ENCODE results near the gene AIRE.
A peak's percentile ranks its signal among the peaks of the same experiment; 100 is the strongest.
"Not testable (repeated sequence)": the region's sequence is repeated elsewhere in the genome, so short reads cannot be mapped to it uniquely, and the experiment has no call there.

Gene AIRE

DNA sequence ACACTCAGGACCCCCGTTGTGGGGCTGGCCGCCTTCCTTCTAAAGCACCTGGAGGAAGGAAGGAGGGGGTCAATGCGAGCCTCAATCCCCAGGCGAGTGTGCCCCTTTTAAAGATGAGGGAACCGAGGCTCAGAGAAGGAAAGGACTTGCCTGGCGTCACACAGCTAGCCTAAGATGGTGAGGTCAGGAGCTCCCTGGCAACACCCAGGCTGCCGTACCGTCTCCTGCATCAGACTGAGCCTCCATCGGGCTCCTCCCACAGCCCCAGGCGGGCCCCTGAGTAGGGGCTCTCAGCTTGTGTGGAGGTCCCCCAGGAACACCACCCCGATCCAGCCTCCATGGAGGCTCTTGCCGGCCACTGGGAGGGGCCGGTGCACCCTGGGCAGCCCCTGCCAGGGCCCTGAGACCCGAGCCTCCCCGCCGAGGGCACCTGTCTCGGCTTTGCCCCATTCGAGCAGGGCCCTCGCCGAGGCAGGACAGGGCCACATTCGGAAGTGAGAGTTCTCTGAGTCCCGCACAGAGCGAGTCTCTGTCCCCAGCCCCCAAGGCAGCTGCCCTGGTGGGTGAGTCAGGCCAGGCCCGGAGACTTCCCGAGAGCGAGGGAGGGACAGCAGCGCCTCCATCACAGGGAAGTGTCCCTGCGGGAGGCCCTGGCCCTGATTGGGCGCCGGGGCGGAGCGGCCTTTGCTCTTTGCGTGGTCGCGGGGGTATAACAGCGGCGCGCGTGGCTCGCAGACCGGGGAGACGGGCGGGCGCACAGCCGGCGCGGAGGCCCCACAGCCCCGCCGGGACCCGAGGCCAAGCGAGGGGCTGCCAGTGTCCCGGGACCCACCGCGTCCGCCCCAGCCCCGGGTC lies at the start of gene AIRE:
AIRE (plus strand) TSS at position 739 of the 855 bp plus-strand sequence. CDS start 131 bp downstream, outside the sequence.
- peak in 1 of 2 donors; percentile 19 for DNase-seq

- DNase-seq = not testable (repeated sequence)
These were observed 45.3 kb upstream of the AIRE start for GRCh38 chr21:44240353-44240752.

DNA sequence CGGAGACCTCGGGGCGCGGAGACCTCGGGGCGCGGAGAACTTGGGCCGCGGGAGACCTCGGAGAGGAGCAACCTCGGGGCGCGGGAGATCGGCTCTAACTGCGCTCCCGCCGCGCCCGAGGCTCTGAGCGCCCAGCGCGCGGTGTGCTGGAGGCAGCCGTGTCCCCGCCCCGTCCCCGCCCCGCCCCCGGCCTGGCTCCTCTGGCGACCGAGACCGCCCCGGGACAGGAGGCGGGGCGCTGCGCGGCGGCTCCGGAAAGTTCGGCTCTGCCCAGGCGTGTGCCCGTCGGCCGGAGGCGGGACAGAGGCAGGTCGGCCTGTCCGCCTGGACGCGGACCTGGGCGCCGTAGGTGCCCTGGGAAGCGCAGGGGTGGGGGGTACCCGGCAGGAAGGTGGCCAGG lies 44.8 kb upstream of the AIRE start, which contains the start of gene ICOSLG:
ICOSLG (minus strand) TSS at position 102 of the 400 bp plus-strand sequence. CDS start 126 bp downstream, outside the sequence.
- DNase-seq = not testable (repeated sequence)

- not testable (repeated sequence) for DNase-seq
These were observed 44.4 kb upstream of the AIRE start for GRCh38 chr21:44241281-44241680.

GRCh38 chr21:44243980-44244379 lies 41.7 kb upstream of the AIRE start:
- DNase-seq = not testable (repeated sequence)

DNA sequence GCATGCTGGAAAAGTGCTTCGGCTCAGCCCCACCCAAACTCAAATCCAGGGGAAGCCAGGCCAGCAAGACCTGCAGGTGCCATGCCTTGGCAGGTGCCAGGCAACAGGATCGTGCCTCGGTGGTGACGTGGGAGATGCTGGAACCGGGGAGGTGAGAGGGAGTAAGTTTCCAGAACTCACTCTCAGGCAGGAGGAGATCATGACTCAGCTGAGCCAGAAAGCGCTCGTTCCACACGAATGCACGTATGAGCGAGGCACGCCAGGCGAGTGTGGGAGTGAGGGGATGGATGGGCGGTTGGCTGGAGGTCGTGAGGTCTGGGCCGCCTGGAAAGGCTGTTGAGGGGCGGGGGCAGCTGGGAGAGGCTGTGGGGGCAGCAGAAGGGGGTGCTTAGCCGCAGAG lies 37.8 kb upstream of the AIRE start:
- not testable (repeated sequence) for DNase-seq

DNA sequence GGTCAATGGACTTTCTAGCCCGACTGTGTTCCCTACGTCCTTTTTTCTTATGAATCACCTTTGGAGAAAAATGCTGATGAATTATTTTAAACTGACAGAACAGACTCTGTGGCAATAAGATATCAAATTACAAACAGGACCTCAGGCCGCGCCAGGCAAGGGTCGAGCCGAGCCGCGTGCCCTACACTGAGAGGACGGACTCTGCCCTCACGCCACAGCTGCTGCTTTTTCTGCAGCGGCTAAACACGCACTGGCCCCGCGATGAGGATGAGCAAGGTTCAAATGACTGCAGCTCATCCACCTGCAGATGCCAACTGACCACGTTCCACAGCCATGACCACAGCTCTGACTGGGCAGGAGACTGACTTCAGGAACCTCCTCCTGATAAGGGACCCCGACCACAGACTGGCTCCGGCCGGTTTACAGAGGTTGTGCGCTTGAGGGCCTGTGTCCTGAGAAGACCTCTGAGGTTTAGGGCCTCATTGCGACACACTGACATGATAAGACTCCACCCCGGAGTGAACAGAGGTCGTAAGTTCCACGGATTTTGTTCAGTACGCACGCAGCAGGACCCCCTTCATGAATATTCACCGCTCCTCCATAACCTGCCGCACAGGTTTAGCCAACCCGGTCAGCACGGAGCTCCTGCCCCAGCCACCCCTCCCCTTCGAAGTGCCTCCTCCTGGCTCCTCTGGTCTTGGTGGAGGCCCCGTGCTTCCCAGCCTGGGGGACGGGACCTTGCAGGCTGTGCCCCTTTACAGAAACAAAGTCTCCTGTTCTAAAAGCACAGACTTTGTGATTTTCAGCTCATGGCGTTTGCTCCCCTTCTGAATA lies 36.3 kb upstream of the AIRE start:
- not testable (repeated sequence) for DNase-seq

GRCh38 chr21:44253832-44254710 lies 31.6 kb upstream of the AIRE start:
- DNase-seq = peak in 1 of 2 donors; percentile 1

GRCh38 chr21:44255511-44255981 lies 30.1 kb upstream of the AIRE start:
- no peak for DNase-seq

DNA sequence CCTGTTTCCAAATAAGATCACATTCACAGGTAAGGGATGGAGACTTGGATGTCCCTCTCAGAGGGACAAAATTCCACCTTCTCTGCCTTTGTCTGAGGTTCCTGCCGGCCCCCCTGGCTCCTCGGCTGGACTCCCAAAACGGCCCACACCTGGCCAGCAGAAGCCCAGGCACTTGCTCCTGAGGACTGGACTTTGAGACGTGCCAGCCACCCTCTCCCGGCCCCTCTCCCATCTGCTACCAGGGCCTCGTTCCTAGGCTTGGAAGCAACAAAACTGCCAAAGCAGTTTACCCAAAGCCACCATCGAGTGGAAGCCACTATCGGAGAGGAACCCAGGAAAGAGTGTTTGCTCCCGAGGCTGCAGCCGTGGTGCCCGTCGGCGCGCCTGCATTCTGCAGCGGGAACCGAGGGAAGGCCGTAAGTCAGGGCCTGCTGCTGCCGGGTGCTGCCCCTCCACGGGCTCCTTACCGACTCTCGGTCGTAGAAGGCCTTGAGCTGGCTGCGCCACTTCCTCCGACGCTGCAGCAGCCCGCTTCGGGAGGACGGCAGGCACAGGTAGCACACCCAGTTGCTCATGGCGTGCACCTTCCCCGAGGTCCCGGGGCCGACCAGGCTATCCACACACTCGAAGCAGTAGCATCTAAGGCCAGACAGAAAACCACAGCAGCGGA lies 27.5 kb upstream of the AIRE start:
- no peak for DNase-seq

DNA sequence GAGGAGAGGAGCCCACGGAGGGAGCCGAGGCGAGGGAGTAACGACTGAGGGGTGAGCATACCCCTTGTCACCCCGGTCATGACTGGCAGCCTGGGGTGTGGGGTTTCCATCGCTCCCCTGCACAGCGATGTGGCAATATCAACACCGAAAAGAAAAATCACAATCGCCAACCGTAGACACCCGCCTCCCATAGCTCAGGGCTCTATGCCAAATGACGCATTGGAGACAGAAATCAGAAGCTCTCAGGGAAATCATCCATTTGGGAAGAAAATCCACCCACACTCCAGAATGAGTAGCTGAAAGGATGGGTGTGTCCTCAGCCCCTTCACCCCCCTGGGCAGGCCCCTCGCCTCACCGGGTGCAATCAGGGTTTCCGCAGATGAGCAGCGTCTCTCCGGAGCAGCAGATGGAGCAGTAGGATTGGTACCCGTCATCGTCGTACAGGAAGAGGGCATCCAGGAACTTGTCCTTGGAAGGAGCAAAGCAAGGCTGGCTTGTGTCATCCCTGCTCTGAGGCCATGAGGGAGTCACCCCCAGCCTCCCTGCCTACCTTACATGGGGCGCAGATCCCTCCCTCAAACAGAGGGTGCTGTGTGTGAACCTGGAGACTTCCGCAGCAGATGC lies 26.5 kb upstream of the AIRE start:
- no peak for DNase-seq

GRCh38 chr21:44260066-44260465 lies 25.6 kb upstream of the AIRE start:
- DNase-seq = no peak

- DNase-seq = no peak
These were observed 24.7 kb upstream of the AIRE start for GRCh38 chr21:44260791-44261631.

DNA sequence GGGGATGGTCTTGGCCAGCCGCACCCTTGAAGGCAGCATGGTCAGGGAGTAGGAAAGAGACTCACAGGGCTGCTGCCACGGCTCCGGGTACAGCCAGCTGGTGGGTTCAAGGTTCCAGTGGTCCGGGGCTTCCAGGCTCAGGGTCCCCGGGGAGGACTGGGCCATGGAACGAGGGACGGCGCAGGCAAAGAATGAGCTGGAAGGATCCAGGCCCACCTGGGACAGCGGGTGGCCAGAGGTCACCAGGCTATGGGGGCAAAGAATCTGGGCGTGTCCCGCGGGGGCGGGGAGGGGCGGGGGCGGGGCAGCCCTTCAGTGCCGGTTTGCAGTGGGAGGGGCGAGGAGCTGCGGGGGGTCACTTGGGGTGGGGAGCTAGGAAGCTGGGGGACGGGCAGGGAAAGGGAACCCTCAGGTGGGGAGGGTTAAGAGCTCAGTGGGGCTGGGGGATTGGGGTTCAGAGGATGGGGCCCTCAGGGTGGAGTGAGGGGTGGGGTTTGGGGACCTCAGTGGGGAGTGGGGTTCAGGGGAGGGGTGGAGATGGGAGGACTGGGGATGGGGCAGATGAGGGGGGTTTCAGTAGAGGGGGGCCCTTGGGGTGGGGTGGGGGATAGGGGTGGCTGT lies 23.9 kb upstream of the AIRE start, which contains the start of gene DNMT3L:
DNMT3L (minus strand) TSS at position 223 of the 621 bp plus-strand sequence. CDS start 638 bp downstream, outside the sequence.
- DNase-seq = no peak

DNA sequence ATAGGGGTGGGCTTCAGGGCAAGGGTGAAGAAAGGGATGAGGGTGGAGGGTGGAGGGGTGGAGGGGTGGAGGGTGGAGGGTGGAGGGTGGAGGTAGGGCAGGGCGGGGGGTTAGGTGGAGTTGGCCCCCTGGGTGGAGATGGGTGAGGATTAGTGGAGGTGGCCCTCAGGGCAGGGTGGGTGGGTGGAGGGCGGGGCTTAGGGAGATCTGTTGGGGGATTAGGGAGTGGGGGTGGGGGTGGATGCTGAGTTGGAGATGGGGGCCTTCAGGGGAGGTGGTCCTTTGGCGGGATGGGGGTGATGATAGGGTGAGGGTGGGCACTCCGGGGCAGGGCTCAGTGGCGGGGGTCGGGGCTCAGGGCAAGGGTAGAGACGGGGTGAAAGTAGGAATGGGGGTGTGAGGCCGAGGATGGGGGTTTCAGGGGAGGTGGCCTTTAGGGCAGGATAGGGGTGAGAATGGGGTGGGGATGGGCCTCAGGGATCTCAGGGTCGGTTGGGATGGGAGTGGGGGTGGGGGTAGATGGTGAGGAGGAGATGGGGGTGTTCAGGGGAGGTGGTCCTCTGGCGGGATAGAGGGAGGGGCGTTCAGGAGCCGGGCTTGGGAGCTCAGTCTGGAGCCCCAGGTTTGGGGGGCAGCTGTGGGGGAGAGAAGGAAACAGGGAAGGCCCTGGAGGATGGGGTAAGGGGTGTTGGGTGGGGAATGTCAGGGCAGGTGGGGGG lies 23.2 kb upstream of the AIRE start:
- DNase-seq = no peak

DNA sequence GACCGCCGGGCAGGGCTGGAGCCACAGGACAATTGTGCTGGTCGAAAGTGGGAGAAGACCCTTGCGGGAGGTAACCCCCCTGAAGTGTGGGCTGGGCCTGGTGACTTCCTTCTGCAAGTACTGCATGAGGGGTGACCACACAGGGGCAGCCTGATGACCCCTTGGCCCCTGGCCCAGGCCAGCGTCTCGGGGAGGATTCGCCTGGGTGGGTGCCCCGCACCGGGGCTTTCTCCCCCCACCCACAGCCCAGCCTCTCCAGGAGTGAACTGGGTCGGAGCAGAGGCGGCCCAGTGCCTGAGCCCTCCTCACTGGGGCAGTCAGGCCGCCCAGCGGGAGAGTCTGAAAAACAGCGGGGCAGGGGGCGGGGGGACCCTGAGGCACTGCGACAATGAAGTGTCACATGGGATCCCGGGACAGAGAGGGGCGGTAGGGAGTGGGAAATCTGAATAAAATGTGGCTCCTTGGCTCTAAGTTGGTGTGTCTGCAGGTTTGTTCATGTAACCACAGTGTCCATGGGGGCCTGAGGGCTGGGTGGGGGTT lies 22.4 kb upstream of the AIRE start:
- no peak for DNase-seq

DNA sequence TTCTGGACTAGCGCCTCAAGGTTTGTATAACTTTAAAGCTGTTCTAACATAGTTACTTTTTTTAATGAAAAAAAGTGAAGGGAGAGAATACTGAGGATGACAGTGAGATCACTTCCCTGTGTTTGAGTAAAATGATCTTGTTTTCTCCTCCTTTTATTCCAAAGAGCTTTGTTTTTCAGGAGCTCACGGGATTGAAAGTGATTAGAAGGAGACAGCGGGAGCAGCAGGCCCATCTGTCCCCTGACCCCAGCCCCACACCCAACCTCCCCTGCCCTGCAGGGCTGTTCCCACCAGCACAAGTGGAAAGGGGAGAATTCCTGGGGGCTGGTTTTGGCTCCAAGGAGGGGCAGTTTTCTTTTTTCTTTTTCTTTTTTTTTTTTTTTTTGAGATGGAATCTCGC lies 21.9 kb upstream of the AIRE start:
- DNase-seq = no peak

DNA sequence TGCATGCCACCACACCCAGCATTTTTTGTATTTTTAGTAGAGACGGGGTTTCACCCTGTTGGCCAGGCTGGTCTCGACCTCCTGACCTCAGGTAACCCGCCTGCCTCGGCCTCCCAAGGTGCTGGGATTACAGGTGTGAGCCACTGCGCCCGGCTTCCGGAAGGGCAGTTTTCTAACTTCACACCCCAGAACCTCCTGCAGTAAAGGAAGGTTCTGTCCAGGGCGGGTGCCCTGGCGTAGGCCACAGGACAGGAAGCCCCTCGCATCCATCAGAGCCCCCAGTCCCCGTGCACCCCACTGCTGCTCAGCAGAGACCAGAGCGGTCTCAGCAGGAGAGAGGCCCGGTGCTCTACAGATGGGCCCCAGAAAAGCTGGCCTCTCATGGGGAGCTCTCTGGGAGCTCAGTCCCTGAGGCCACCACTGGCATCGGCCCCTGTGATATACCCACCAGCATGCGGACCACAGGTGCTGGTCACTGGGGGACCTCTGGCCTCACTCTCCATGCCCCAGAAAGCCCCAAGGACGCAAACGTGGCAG lies 19.9 kb upstream of the AIRE start:
- DNase-seq = no peak
